Fibroblast of the aortic adventitia (primary cell): ENCODE measurements around the gene TCF12. TPM values are rescaled to one million over a fixed set of nuclear protein-coding genes. Genes with fewer than 3 reads are reported as not detected.
A peak's percentile ranks its signal among the peaks of the same experiment; 100 is the strongest.

Experiments
- DNase-seq: peaks from one replicate; pipeline ENCODE4 v3.0.0-alpha.2; 2010; ENCODE audit warnings: low read depth
- H3K4me3 ChIP-seq: 2 replicates; pipeline ENCODE4 v1.5.1; 2011; ENCODE audit warnings: low read depth, mild to moderate bottlenecking, control low read depth, low read length, moderate library complexity
- CTCF ChIP-seq: IDR thresholded peaks from 2 replicates; pipeline ENCODE4 v1.5.1; 2011; ENCODE audit warnings: mild to moderate bottlenecking, low read length, control low read depth, inconsistent platforms; ENCODE audit not compliant: insufficient read depth
- total RNA-seq: library from RNA; depleted of rRNA; stranded (reverse); fragments of >200 nt; gene quantifications from 2 replicates; pipeline ENCODE4 v1.2.3, GENCODE V29; 2012; ENCODE audit warnings: low replicate concordance

Gene TCF12
- total RNA-seq, 1 donor = 89.2 TPM

GRCh38 chr15:57286446-57287122 is 368.1 kb downstream of the TCF12 start:
- TF ChIP-seq CTCF = no peak
- no peak for DNase-seq
- no peak overlapping the region for H3K4me3 ChIP-seq

GRCh38 chr15:57287123-57287521 is 368.7 kb downstream of the TCF12 start:
- no peak for DNase-seq
- H3K4me3 ChIP-seq = no peak overlapping the region
- TF ChIP-seq CTCF = no peak

- no peak overlapping the region for H3K4me3 ChIP-seq
- peak; percentile 24 for DNase-seq
- TF ChIP-seq CTCF = no peak
Observed at GRCh38 chr15:57288926-57289580, 370.6 kb downstream of the TCF12 start.

GRCh38 chr15:57290187-57290586 is 371.7 kb downstream of the TCF12 start:
- no peak for TF ChIP-seq CTCF
- no peak overlapping the region for H3K4me3 ChIP-seq
- DNase-seq = no peak

GRCh38 chr15:57290826-57291225 is 372.4 kb downstream of the TCF12 start:
- DNase-seq = no peak
- H3K4me3 ChIP-seq = no peak overlapping the region
- no peak for TF ChIP-seq CTCF

GRCh38 chr15:57296473-57297162 is 378.2 kb downstream of the TCF12 start:
- TF ChIP-seq CTCF = no peak
- no peak overlapping the region for H3K4me3 ChIP-seq
- no peak for DNase-seq
